Endothelial cell of umbilical vein (primary cell): ENCODE measurements around the gene UNC93B1. TPM values are rescaled to one million over a fixed set of nuclear protein-coding genes. Genes with fewer than 3 reads are reported as not detected.

Source experiments
- BruUV-seq: library from RNA; stranded (reverse); fragments of 400-500 nt; replicated peaks from 2 replicates; lab custom pipeline; 2021; lab: Mats Ljungman, UMichigan
- CTCF ChIA-PET: fragments of 300-600, 350-600 bp; sonication (Branson Sonifier 250); formaldehyde crosslinking; loops from one replicate; lab custom pipeline; 2021; ENCODE audit warnings: antibody characterized with exemption, inconsistent platforms; lab: Charles Lee
- POLR2A ChIA-PET: fragments of 300-600, 350-600 bp; sonication (Branson Sonifier 250); formaldehyde crosslinking; loops from one replicate; lab custom pipeline; 2021; ENCODE audit warnings: antibody characterized with exemption, inconsistent platforms; lab: Charles Lee
- DNase-seq: peaks from one replicate; pipeline ENCODE4 v3.0.0-alpha.2; 2011; ENCODE audit warnings: low read depth, low spot score
- FAIRE-seq: peaks from 2 replicates; lab custom pipeline; 2011; peaks lifted over from hg19 to GRCh38; lab: Jason Lieb, UNC
- H2AFZ ChIP-seq: 2 replicates; pipeline ENCODE4 v1.6.0; 2012; ENCODE audit warnings: low read depth, low read length, control low read depth, inconsistent platforms
- H3K27ac ChIP-seq: 2 replicates; pipeline ENCODE4 v1.5.1; 2011; ENCODE audit warnings: low read depth, mild to moderate bottlenecking, control low read depth, low read length, moderate library complexity; ENCODE audit not compliant: insufficient read depth
- H3K27me3 ChIP-seq, 2 experiments: 2 replicates each; pipeline versions ENCODE4 v1.6.0 to v1.6.1; 2011; ENCODE audit warnings: low read length in 2 of 2, mixed read lengths in 1 of 2; ENCODE audit not compliant: control insufficient read depth in 2 of 2, insufficient read depth in 2 of 2
- H3K36me3 ChIP-seq, 2 experiments: 2 replicates in 1 of 2; 3 replicates in 1 of 2; pipeline ENCODE4 v1.5.1; 2011; ENCODE audit warnings: low read length in 2 of 2, mild to moderate bottlenecking in 1 of 2, moderate library complexity in 1 of 2; ENCODE audit not compliant: control insufficient read depth in 2 of 2, insufficient read depth in 2 of 2; ENCODE audit errors: extremely low read depth in 1 of 2
- H3K4me1 ChIP-seq: 3 replicates; pipeline ENCODE4 v1.5.1; 2011; ENCODE audit warnings: mild to moderate bottlenecking, low read length; ENCODE audit not compliant: control insufficient read depth, insufficient read depth; ENCODE audit errors: extremely low read depth
- H3K4me2 ChIP-seq: 2 replicates; pipeline ENCODE4 v1.6.1; 2011; ENCODE audit warnings: low read length, control low read depth, mixed read lengths; ENCODE audit not compliant: insufficient read depth
- H3K4me3 ChIP-seq, 3 experiments: fragments of 200-600 bp in 1 of 3; sonication (generic), shearing (Covaris generic) in 1 of 3; replicated peaks in 1 of 3; 2 replicates each; pipeline ENCODE4 v1.5.1; 2011 to 2016; ENCODE audit warnings: control low read depth in 3 of 3, low read length in 3 of 3, mild to moderate bottlenecking in 2 of 3, inconsistent platforms in 1 of 3, low read depth in 1 of 3, moderate library complexity in 1 of 3; ENCODE audit not compliant: insufficient read depth in 1 of 3
- H3K79me2 ChIP-seq: 2 replicates; pipeline ENCODE4 v1.6.0; 2012; ENCODE audit warnings: low read length, inconsistent platforms; ENCODE audit not compliant: control insufficient read depth, insufficient read depth
- H3K9ac ChIP-seq: replicated peaks from 2 replicates; pipeline ENCODE3; 2011; ENCODE audit warnings: low read length, control low read depth; ENCODE audit not compliant: insufficient read depth; ENCODE audit errors: extremely low read depth
- H3K9me1 ChIP-seq: replicated peaks from 3 replicates; pipeline ENCODE4 v1.6.0; 2011; ENCODE audit warnings: mild to moderate bottlenecking, low read length; ENCODE audit not compliant: control insufficient read depth, insufficient read depth; ENCODE audit errors: extremely low read depth
- H3K9me3 ChIP-seq: replicated peaks from 2 replicates; pipeline ENCODE4 v1.5.1; 2012; ENCODE audit warnings: low read length, inconsistent platforms; ENCODE audit not compliant: control insufficient read depth, insufficient read depth
- H4K20me1 ChIP-seq: replicated peaks from 2 replicates; pipeline ENCODE3; 2011; ENCODE audit warnings: mild to moderate bottlenecking, low read length; ENCODE audit not compliant: control insufficient read depth, insufficient read depth; ENCODE audit errors: extremely low read depth
- EZH2 ChIP-seq: IDR thresholded peaks from 2 replicates; pipeline ENCODE4 v1.6.1; 2012; ENCODE audit warnings: borderline replicate concordance, low read depth, mild to moderate bottlenecking, moderate library complexity, low read length, inconsistent platforms; ENCODE audit not compliant: severe bottlenecking
- FOS ChIP-seq: IDR thresholded peaks from 2 replicates; pipeline ENCODE4 v1.6.1; 2011; ENCODE audit warnings: mild to moderate bottlenecking, low read length, moderate library complexity, borderline replicate concordance; ENCODE audit not compliant: insufficient read depth
- GATA2 ChIP-seq: IDR thresholded peaks from 2 replicates; pipeline ENCODE4 v1.7.0; 2011; ENCODE audit warnings: low read depth, mild to moderate bottlenecking, moderate library complexity, mixed read lengths, low read length; ENCODE audit not compliant: insufficient read length, insufficient read depth
- JUN ChIP-seq: IDR thresholded peaks from 2 replicates; pipeline ENCODE4 v1.6.1; 2011; ENCODE audit warnings: borderline replicate concordance, low read depth; ENCODE audit not compliant: insufficient read length, insufficient read depth
- MAX ChIP-seq: IDR thresholded peaks from 2 replicates; pipeline ENCODE4 v1.6.1; 2011; ENCODE audit not compliant: insufficient read depth, insufficient read length
- MYC ChIP-seq: IDR thresholded peaks from one replicate; pipeline ENCODE4 v1.6.1; 2011; ENCODE audit warnings: mild to moderate bottlenecking, low read depth, low read length
- POLR2A ChIP-seq: IDR thresholded peaks from 2 replicates; pipeline ENCODE4 v1.6.1; 2012; ENCODE audit warnings: low read depth, mild to moderate bottlenecking, control low read depth, low read length
- POLR2AphosphoS5 ChIP-seq: IDR thresholded peaks from 2 replicates; pipeline ENCODE4 v1.6.1; 2012; ENCODE audit warnings: low read depth, mild to moderate bottlenecking, control low read depth, low read length, moderate library complexity; ENCODE audit not compliant: insufficient read depth
- dilution Hi-C: fragments of 300-500 bp; cut with MboI; formaldehyde crosslinking; loops from one replicate; pipeline ENCODE4 v1.15.0; 2019; ENCODE audit warnings: low sequenced_read_pairs; ENCODE audit not compliant: extremely low pct_ligation_motif_present
- intact Hi-C: fragments of 100-400 bp; cut with micrococcal nuclease; formaldehyde crosslinking; loops from one replicate; pipeline ENCODE4 v1.10.0; 2022
- polyA plus RNA-seq, 4 experiments: library from polyadenylated mRNA; depleted of rRNA in 3 of 4; stranded (reverse) in 3 of 4; unstranded in 1 of 4; fragments of >200 nt; gene quantifications; 2 replicates each; pipeline versions ENCODE4 v1.2.1 to v1.2.3, GENCODE V29; 2011 to 2012; ENCODE audit warnings: missing spikeins in 1 of 4
- total RNA-seq: library from RNA; stranded (reverse); gene quantifications from 2 replicates; pipeline ENCODE4 v1.2.3, GENCODE V29; 2021
- TF ChIP-seq, protein P1 (sequence below), 2 donors: IDR thresholded peaks; 1 replicate in 1 of 2; 2 replicates in 1 of 2; pipeline ENCODE4 v1.5.1; 2011; ENCODE audit warnings: low read length in 2 of 2, mild to moderate bottlenecking in 2 of 2, moderate library complexity in 2 of 2, control low read depth in 1 of 2, inconsistent platforms in 1 of 2, low read depth in 1 of 2; ENCODE audit not compliant: insufficient read depth in 1 of 2; ENCODE audit errors: extremely low read depth in 1 of 2

The UNC93B1 gene
- total and polyA plus RNA-seq, 2 donors (not counting 3 experiments of a cell fraction or from before 2014, with no cell fraction given), result 10.6 to 18.9 TPM

- no peaks in the 10 kb centered on the region for H3K27me3 ChIP-seq
- dilution Hi-C loops, result no loop called here
- ChIA-PET CTCF (no interaction called here), POLR2A (no interaction called here)
- H4K20me1 ChIP-seq, result no peaks in the 10 kb centered on the region
- intact Hi-C loops, result no loop called here
- H3K27ac ChIP-seq, result no peak overlapping the region
- no peaks in the 10 kb centered on the region for H3K36me3 ChIP-seq
- H3K4me2 ChIP-seq, result no peak overlapping the region
- H3K9me3 ChIP-seq, result no peaks in the 10 kb centered on the region
- H2AFZ ChIP-seq, result no peak overlapping the region
- peaks cover 7% of the 10 kb centered on the region for H3K4me1 ChIP-seq
- no peaks in the 10 kb centered on the region for H3K9me1 ChIP-seq
- no peak overlapping the region for H3K9ac ChIP-seq
- H3K79me2 ChIP-seq, result no peaks in the 10 kb centered on the region
- DNase-seq, result no peak
- H3K4me3 ChIP-seq, result no peak overlapping the region
- FAIRE-seq, result no peak
- TF ChIP-seq POLR2AphosphoS5 (no peak), MYC (no peak), EZH2 (no peak), MAX (no peak), POLR2A (no peak), JUN (no peak), GATA2 (no peak), FOS (no peak)
- TF ChIP-seq, protein P1, sequence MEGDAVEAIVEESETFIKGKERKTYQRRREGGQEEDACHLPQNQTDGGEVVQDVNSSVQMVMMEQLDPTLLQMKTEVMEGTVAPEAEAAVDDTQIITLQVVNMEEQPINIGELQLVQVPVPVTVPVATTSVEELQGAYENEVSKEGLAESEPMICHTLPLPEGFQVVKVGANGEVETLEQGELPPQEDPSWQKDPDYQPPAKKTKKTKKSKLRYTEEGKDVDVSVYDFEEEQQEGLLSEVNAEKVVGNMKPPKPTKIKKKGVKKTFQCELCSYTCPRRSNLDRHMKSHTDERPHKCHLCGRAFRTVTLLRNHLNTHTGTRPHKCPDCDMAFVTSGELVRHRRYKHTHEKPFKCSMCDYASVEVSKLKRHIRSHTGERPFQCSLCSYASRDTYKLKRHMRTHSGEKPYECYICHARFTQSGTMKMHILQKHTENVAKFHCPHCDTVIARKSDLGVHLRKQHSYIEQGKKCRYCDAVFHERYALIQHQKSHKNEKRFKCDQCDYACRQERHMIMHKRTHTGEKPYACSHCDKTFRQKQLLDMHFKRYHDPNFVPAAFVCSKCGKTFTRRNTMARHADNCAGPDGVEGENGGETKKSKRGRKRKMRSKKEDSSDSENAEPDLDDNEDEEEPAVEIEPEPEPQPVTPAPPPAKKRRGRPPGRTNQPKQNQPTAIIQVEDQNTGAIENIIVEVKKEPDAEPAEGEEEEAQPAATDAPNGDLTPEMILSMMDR (IDR thresholded peaks at IDR 0.05; ENCODE audit: extremely low read depth in 1 of 2, insufficient read depth in 1 of 2, low read depth in 1 of 2, low read length in 2 of 2), result no peak
- BruUV-seq, result no TSS peak
Observed at GRCh38 chr11:68017980-68018729, 14.3 kb upstream of the UNC93B1 start.
